HG03342 (cell line): ENCODE measurements around the gene TEKT5.
"Not testable (repeated sequence)": the region's sequence is repeated elsewhere in the genome, so short reads cannot be mapped to it uniquely, and the experiment has no call there.

ENCODE experiments used
- ATAC-seq: cut with Tn5 transposase; IDR thresholded peaks from one replicate; pipeline ENCODE4 v1.9.1; 2021; ENCODE audit warnings: mild to moderate bottlenecking, moderate library complexity; ENCODE audit not compliant: unreplicated experiment

The TEKT5 gene

GRCh38 chr16:10637337-10638037 lies 57.2 kb downstream of the TEKT5 start:
- ATAC-seq, result no peak

GRCh38 chr16:10635365-10636021 lies 59.2 kb downstream of the TEKT5 start:
- no peak for ATAC-seq

- ATAC-seq, result not testable (repeated sequence)
Observed at GRCh38 chr16:10633429-10633828, 61.3 kb downstream of the TEKT5 start.

- ATAC-seq, result no peak
Observed at GRCh38 chr16:10631886-10632285, 62.8 kb downstream of the TEKT5 start.

- ATAC-seq, result no peak
Observed at GRCh38 chr16:10629592-10629963, 65.2 kb downstream of the TEKT5 start.

GRCh38 chr16:10625595-10626357 lies 69.0 kb downstream of the TEKT5 start:
- no peak for ATAC-seq

- no peak for ATAC-seq
Observed at GRCh38 chr16:10624527-10624926, 70.2 kb downstream of the TEKT5 start.

GRCh38 chr16:10623059-10623458 lies 71.7 kb downstream of the TEKT5 start:
- ATAC-seq, result no peak

GRCh38 chr16:10622036-10622921 lies 72.5 kb downstream of the TEKT5 start:
- ATAC-seq, result no peak

GRCh38 chr16:10621216-10621949 lies 73.3 kb downstream of the TEKT5 start:
- not testable (repeated sequence) for ATAC-seq

- no peak for ATAC-seq
Observed at GRCh38 chr16:10620120-10620519, 74.6 kb downstream of the TEKT5 start.

- ATAC-seq, result no peak
Observed at GRCh38 chr16:10619271-10619849, 75.4 kb downstream of the TEKT5 start.

GRCh38 chr16:10618710-10619209 lies 76.0 kb downstream of the TEKT5 start:
- ATAC-seq, result no peak

GRCh38 chr16:10617662-10618420 lies 76.9 kb downstream of the TEKT5 start:
- ATAC-seq, result no peak

- no peak for ATAC-seq
Observed at GRCh38 chr16:10616756-10617640, 77.7 kb downstream of the TEKT5 start.

- ATAC-seq, result no peak
Observed at GRCh38 chr16:10616419-10616755, 78.3 kb downstream of the TEKT5 start.

- ATAC-seq, result no peak
Observed at GRCh38 chr16:10614685-10615084, 80.0 kb downstream of the TEKT5 start.
